PC-3 (cell line): ENCODE measurements around the gene LGR4. TPM values are rescaled to one million over a fixed set of nuclear protein-coding genes. Genes with fewer than 3 reads are reported as not detected.

Experiments
- ATAC-seq: fragments of 200-7000 bp; cut with Tn5 transposase; 2 replicates; pipeline ENCODE4 v1.9.1; 2020; ENCODE audit warnings: mild to moderate bottlenecking, moderate library complexity
- BruUV-seq: library from RNA; stranded (reverse); fragments of 400-500 nt; replicated peaks from 2 replicates; lab custom pipeline; 2021; lab: Mats Ljungman, UMichigan
- CTCF ChIA-PET: fragments of 300-600 bp; sonication (Branson Sonifier 250); formaldehyde crosslinking; loops from one replicate; lab custom pipeline; 2022; ENCODE audit warnings: antibody characterized with exemption; lab: Charles Lee
- POLR2A ChIA-PET: fragments of 300-600 bp; sonication (Branson Sonifier 250); formaldehyde crosslinking; loops from one replicate; lab custom pipeline; 2022; ENCODE audit warnings: antibody characterized with exemption; ENCODE audit not compliant: unreplicated experiment; lab: Charles Lee
- DNase-seq: peaks from one replicate; pipeline ENCODE4 v3.0.0-alpha.2; 2015
- H2AFZ ChIP-seq: fragments of 300-600 bp; sonication (generic); 2 replicates; pipeline ENCODE4 v1.6.0; 2016; ENCODE audit warnings: antibody characterized with exemption, low read length
- H3F3A ChIP-seq: fragments of 300-600 bp; sonication (generic); one replicate; pipeline ENCODE4 v1.6.0; 2017; ENCODE audit warnings: antibody characterized with exemption, low read length, control low read depth, mild to moderate bottlenecking; ENCODE audit not compliant: unreplicated experiment
- H3K27ac ChIP-seq: fragments of 300-600 bp; sonication (generic); 2 replicates; pipeline ENCODE4 v1.5.1; 2016; ENCODE audit warnings: mild to moderate bottlenecking, low read length
- H3K27me3 ChIP-seq: fragments of 300-600 bp; sonication (generic); 2 replicates; pipeline ENCODE4 v1.6.1; 2016; ENCODE audit warnings: low read length, mixed read lengths
- H3K36me3 ChIP-seq: fragments of 300-600 bp; sonication (generic); 2 replicates; pipeline ENCODE4 v1.6.1; 2016; ENCODE audit warnings: low read depth, mixed run types, low read length, mixed read lengths
- H3K4me1 ChIP-seq: fragments of 300-600 bp; sonication (generic); 2 replicates; pipeline ENCODE4 v1.5.1; 2016; ENCODE audit warnings: low read length; ENCODE audit not compliant: insufficient read depth
- H3K4me2 ChIP-seq: fragments of 300-600 bp; sonication (generic); 2 replicates; pipeline ENCODE4 v1.6.0; 2016; ENCODE audit warnings: low read length
- H3K4me3 ChIP-seq: fragments of 300-600 bp; sonication (generic); 2 replicates; pipeline ENCODE4 v1.5.1; 2016; ENCODE audit warnings: mild to moderate bottlenecking, low read length, mixed read lengths
- H3K79me2 ChIP-seq: fragments of 300-600 bp; sonication (generic); 2 replicates; pipeline ENCODE4 v1.6.1; 2017; ENCODE audit warnings: low read length, mixed read lengths
- H3K9ac ChIP-seq: fragments of 300-600 bp; sonication (generic); 2 replicates; pipeline ENCODE4 v1.6.0; 2016; ENCODE audit warnings: mild to moderate bottlenecking, low read length
- H3K9me2 ChIP-seq: fragments of 300-600 bp; sonication (generic); replicated peaks from 2 replicates; pipeline ENCODE4 v1.6.1; 2016; ENCODE audit warnings: mixed run types, low read length, mixed read lengths
- H3K9me3 ChIP-seq: fragments of 300-600 bp; sonication (generic); 2 replicates; pipeline ENCODE4 v1.6.1; 2016; ENCODE audit warnings: low read length, mixed read lengths
- H4K20me1 ChIP-seq: fragments of 300-600 bp; sonication (generic); 2 replicates; pipeline ENCODE4 v1.6.1; 2016; ENCODE audit warnings: low read length, mixed read lengths
- EZH2 ChIP-seq: fragments of 300-600 bp; sonication (generic); IDR thresholded peaks from one replicate; pipeline ENCODE4 v1.6.1; 2017; ENCODE audit warnings: antibody characterized with exemption, mild to moderate bottlenecking, low read length; ENCODE audit not compliant: unreplicated experiment
- EZH2phosphoT487 ChIP-seq: fragments of 300-600 bp; sonication (generic); IDR thresholded peaks from 2 replicates; pipeline ENCODE4 v1.6.1; 2018; ENCODE audit warnings: mild to moderate bottlenecking, antibody characterized with exemption, low read length, borderline replicate concordance
- intact Hi-C: fragments of 100-400 bp; cut with micrococcal nuclease; formaldehyde crosslinking; loops from 2 replicates; pipeline ENCODE4 v1.9.0; 2023
- total RNA-seq: library from RNA; depleted of rRNA; stranded (reverse); fragments of >200 nt; gene quantifications from 2 replicates; pipeline ENCODE4 v1.2.3, GENCODE V29; 2014
- TF ChIP-seq, protein P1 (sequence below): fragments of 300-600 bp; sonication (generic); conservative IDR thresholded peaks from 2 replicates; pipeline ENCODE4 v1.5.1; 2017; ENCODE audit warnings: antibody characterized with exemption, low read depth, mild to moderate bottlenecking, low read length

The LGR4 gene
- total RNA-seq, 1 experiment from 2014 or later, result 13.5 TPM

GRCh38 chr11:27397624-27398399 is 74.8 kb downstream of the LGR4 start:
- no peak for ATAC-seq
- Histone ChIP-seq H3K79me2 (peaks cover 4% of the 10 kb centered on the region; the same call in 1 of the 2 replicates), H3K9me3 (no peaks in the 10 kb centered on the region), H4K20me1 (no peaks in the 10 kb centered on the region), H3K9me2 (no peaks in the 10 kb centered on the region), H3K4me3 (no peak overlapping the region), H3K4me1 (peaks cover 62% of the 10 kb centered on the region), H3K4me2 (no peak overlapping the region), H3K27ac (no peak overlapping the region), H3K36me3 (no peaks in the 10 kb centered on the region), H3K9ac (no peak overlapping the region), H3F3A (peaks cover 10% of the 10 kb centered on the region), H2AFZ (no peak overlapping the region), H3K27me3 (no peaks in the 10 kb centered on the region)
- no peak for DNase-seq
- ChIA-PET POLR2A (interaction anchor here (0.6 kb wide), 1 partner anchor 75 kb away, joined by 4 read pairs; the partner anchor contains the start of gene LGR4), CTCF (no interaction called here)
- TF ChIP-seq, protein P1, sequence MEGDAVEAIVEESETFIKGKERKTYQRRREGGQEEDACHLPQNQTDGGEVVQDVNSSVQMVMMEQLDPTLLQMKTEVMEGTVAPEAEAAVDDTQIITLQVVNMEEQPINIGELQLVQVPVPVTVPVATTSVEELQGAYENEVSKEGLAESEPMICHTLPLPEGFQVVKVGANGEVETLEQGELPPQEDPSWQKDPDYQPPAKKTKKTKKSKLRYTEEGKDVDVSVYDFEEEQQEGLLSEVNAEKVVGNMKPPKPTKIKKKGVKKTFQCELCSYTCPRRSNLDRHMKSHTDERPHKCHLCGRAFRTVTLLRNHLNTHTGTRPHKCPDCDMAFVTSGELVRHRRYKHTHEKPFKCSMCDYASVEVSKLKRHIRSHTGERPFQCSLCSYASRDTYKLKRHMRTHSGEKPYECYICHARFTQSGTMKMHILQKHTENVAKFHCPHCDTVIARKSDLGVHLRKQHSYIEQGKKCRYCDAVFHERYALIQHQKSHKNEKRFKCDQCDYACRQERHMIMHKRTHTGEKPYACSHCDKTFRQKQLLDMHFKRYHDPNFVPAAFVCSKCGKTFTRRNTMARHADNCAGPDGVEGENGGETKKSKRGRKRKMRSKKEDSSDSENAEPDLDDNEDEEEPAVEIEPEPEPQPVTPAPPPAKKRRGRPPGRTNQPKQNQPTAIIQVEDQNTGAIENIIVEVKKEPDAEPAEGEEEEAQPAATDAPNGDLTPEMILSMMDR, result no peak
- TF ChIP-seq EZH2phosphoT487 (no peak), EZH2 (no peak)
- intact Hi-C loops, result no loop called here
- no TSS peak for BruUV-seq

- no TSS peak for BruUV-seq
- intact Hi-C loops, result no loop called here
- H3K9me2 ChIP-seq, result no peaks in the 10 kb centered on the region
- no peaks in the 10 kb centered on the region for H3K9me3 ChIP-seq
- no peaks in the 10 kb centered on the region for H3K27me3 ChIP-seq
- H3K4me2 ChIP-seq, result peak overlapping the region; percentile 77
- DNase-seq, result no peak
- peak overlapping the region; percentile 87 for H3K27ac ChIP-seq
- POLR2A ChIA-PET, result interaction anchor here (0.6 to 1.7 kb wide), 3 partner anchors 72 to 99 kb away, joined by 3 to 12 read pairs (median 7); partner anchors contain the start of gene LGR4
- H3K4me3 ChIP-seq, result peak overlapping the region; percentile 47; the same call in 1 of the 2 replicates
- peaks cover 9% of the 10 kb centered on the region for H3F3A ChIP-seq
- no peaks in the 10 kb centered on the region for H3K36me3 ChIP-seq
- CTCF ChIA-PET, result interaction anchor here (0.6 to 1.2 kb wide), 3 partner anchors 16 to 100 kb away, joined by 3 to 7 read pairs (median 5); no protein-coding TSS in a partner anchor
- H3K4me1 ChIP-seq, result peaks cover 62% of the 10 kb centered on the region
- no peaks in the 10 kb centered on the region for H4K20me1 ChIP-seq
- H2AFZ ChIP-seq, result no peak overlapping the region
- peak overlapping the region; percentile 47 for H3K9ac ChIP-seq
- no peak; the same call in 1 of the 2 replicates for ATAC-seq
- peaks cover 4% of the 10 kb centered on the region; the same call in 1 of the 2 replicates for H3K79me2 ChIP-seq
- no peak for TF ChIP-seq EZH2phosphoT487
- TF ChIP-seq EZH2, result no peak
- TF ChIP-seq, protein P1, result no peak
Observed at GRCh38 chr11:27396259-27396839, 76.2 kb downstream of the LGR4 start.
